ENCODE data around the gene KCNN1. TPM values are rescaled to one million over a fixed set of nuclear protein-coding genes. Genes with fewer than 3 reads are reported as not detected.

KCNN1 gene
- total and polyA plus RNA-seq, 2 of the 13 experiments (the other 11 are each of a cell fraction or from before 2014, with no cell fraction given): 0.04 TPM; not detected in 1

GRCh38 chr19:17932485-17933338 lies 34.2 kb upstream of the KCNN1 start, which contains the start of gene CCDC124 (continued):
- TF ChIP-seq, protein P1, sequence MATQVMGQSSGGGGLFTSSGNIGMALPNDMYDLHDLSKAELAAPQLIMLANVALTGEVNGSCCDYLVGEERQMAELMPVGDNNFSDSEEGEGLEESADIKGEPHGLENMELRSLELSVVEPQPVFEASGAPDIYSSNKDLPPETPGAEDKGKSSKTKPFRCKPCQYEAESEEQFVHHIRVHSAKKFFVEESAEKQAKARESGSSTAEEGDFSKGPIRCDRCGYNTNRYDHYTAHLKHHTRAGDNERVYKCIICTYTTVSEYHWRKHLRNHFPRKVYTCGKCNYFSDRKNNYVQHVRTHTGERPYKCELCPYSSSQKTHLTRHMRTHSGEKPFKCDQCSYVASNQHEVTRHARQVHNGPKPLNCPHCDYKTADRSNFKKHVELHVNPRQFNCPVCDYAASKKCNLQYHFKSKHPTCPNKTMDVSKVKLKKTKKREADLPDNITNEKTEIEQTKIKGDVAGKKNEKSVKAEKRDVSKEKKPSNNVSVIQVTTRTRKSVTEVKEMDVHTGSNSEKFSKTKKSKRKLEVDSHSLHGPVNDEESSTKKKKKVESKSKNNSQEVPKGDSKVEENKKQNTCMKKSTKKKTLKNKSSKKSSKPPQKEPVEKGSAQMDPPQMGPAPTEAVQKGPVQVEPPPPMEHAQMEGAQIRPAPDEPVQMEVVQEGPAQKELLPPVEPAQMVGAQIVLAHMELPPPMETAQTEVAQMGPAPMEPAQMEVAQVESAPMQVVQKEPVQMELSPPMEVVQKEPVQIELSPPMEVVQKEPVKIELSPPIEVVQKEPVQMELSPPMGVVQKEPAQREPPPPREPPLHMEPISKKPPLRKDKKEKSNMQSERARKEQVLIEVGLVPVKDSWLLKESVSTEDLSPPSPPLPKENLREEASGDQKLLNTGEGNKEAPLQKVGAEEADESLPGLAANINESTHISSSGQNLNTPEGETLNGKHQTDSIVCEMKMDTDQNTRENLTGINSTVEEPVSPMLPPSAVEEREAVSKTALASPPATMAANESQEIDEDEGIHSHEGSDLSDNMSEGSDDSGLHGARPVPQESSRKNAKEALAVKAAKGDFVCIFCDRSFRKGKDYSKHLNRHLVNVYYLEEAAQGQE (IDR thresholded peaks at IDR 0.05; ENCODE audit: borderline replicate concordance in 1 of 2, low read depth in 1 of 2, low read length in 2 of 2): no peak
- no peak for TF ChIP-seq KIAA2018 (CRISPR knock-in tag; IDR thresholded peaks at IDR 0.05; ENCODE audit: borderline replicate concordance)
- TF ChIP-seq TCF12 (IDR thresholded peaks at IDR 0.05): no peak
- 0 out of 2 replicates have a peak, but pooled peaks have one; percentile 59 for TF ChIP-seq TCF12 (CRISPR knock-in tag; IDR thresholded peaks at IDR 0.05)
- peak; percentile 36 to 88; a peak in 3 of 4 replicates for TF ChIP-seq POLR2A (IDR thresholded peaks at IDR 0.05; ENCODE audit: insufficient read depth in 1 of 2, low read depth in 2 of 2, low read length in 2 of 2)
- peak; percentile 61 for TF ChIP-seq MED8 (CRISPR knock-in tag; IDR thresholded peaks at IDR 0.05; ENCODE audit: insufficient replicate concordance)
- peak; percentile 93 for TF ChIP-seq JARID2 (CRISPR knock-in tag; IDR thresholded peaks at IDR 0.05; ENCODE audit: insufficient replicate concordance)
- no peak for TF ChIP-seq ETV6 (CRISPR knock-in tag; conservative IDR thresholded peaks at IDR 0.05)
- TF ChIP-seq YEATS4 (CRISPR knock-in tag; IDR thresholded peaks at IDR 0.05; ENCODE audit: borderline replicate concordance): peak; percentile 97
- TF ChIP-seq, protein P2, sequence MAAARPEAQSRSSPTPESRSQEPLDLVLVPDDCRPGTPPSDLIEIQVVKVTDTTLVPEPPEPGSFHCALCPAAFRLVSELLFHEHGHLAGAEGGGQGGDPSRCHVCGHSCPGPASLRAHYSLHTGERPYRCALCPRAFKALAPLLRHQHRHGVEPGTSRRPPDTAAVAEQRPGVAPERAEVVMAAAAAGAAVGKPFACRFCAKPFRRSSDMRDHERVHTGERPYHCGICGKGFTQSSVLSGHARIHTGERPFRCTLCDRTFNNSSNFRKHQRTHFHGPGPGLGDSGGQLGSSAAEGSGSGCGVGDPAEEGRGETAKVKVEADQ (CRISPR knock-in tag; IDR thresholded peaks at IDR 0.05; ENCODE audit: borderline replicate concordance): no peak; the same call in 1 of the 2 replicates
- no peak for TF ChIP-seq ZFP82 (CRISPR knock-in tag; IDR thresholded peaks at IDR 0.05; ENCODE audit: borderline replicate concordance)
